ENCODE results near the gene WWOX.

Gene WWOX

DNA sequence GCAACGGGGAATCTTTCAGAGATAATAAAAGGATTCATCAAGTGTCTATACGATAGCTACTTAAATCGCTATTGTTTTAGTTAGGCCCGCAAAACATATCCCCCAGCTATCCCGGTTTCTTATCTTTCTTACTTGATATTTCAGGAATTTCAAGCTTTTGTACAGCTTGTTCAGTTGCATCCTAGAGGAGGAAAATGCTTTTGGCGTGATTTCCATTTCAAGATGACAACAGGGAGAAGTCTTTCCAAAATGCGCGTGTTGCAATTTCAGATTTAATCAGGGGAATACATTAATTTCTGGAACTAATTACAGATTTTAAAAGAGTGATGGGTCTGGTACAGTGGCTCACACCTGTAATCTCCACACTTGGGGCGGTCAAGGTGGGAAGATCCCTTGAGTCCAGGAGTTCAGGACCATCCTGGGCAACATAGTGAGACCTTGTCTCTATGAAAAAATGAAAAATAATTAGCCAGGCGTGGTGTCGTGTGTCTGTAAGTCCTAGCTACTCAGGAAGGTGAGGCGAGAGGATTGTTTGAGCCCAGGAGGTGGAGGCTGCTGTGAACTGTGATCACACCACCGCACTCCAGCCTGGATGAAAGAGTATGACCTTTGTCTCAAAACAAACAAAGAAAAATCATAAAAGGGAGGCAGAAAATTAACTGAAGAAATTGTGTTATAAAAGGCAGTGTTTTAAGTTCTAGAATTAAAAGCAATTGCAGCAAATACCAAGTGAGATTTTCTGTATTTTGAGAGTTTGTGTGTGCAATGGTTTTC lies 954.9 kb downstream of the WWOX start:
- no peak for DNase-seq (ENCODE audit: low read depth, low spot score)

- DNase-seq (ENCODE audit: low read depth, low spot score), result no peak
These were observed 956.0 kb downstream of the WWOX start for GRCh38 chr16:79055251-79055970.

DNA sequence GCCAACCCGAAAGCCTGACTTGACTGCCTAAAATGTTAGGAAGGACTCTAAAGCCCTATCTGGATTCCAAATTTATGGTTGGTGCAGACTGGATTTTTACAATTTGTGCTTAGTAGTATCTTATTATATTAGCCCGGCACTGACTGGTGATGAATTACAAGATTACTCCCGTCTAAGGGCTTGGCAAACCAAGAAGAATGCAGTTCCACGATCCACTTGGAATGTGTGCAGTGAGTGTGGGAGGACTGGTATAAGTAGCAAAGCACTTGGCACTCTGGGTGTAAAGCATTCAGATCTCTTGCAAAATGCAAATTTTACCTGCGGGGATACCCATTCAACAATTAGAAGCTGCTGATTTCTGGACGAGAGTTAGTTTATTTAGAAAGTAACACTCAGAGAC lies 961.7 kb downstream of the WWOX start:
- no peak for DNase-seq (ENCODE audit: low read depth, low spot score)

GRCh38 chr16:79062336-79062735 lies 962.9 kb downstream of the WWOX start:
- DNase-seq (ENCODE audit: low read depth, low spot score), result no peak

GRCh38 chr16:79062821-79063220 lies 963.4 kb downstream of the WWOX start:
- DNase-seq (ENCODE audit: low read depth, low spot score), result no peak

- DNase-seq (ENCODE audit: low read depth, low spot score), result no peak
These were observed 965.0 kb downstream of the WWOX start for GRCh38 chr16:79064256-79064972.

DNA sequence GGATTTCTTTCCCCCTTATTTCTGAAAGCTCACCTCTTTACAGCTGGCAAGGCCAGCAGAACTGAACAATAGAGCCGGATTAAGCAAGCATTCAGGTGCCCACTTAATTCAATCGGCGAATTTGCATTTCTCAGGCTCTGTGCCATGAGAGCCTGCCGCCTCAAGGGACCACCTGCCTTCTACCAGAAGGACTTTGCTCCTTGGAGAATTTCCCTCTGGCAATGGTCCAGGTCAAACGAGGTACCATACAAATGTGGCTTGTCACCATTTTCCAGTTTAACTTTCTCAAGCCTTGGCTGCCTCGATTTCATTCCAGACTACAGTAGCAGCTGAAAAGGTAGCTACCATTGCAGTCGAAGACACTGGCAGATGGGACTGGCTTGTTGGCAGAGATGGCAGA lies 967.1 kb downstream of the WWOX start:
- DNase-seq (ENCODE audit: low read depth, low spot score), result no peak

- no peak for DNase-seq (ENCODE audit: low read depth, low spot score)
These were observed 968.1 kb downstream of the WWOX start for GRCh38 chr16:79067600-79067999.

- DNase-seq (ENCODE audit: low read depth, low spot score), result no peak
These were observed 969.7 kb downstream of the WWOX start for GRCh38 chr16:79069121-79069520.

DNA sequence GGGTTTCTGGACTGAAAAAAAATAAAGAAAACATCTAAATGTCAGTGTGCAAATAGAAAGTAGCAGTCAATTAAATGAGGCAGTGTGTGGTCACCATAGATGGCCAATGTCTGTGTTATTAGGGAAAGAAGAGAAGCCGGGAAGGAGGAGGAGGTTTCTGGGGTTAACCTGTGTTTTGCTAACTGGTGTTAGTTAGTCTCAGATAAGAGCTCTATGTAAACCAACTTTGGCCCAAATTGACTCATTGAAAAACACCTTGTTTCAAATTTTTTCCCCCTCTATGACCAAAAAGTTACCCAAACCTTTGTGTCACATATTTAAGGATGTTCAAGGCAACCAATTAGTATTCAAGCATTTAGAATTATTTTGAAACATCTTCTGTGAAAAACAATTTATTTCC lies 970.2 kb downstream of the WWOX start:
- DNase-seq (ENCODE audit: low read depth, low spot score), result no peak

GRCh38 chr16:79071424-79071823 lies 972.0 kb downstream of the WWOX start:
- DNase-seq (ENCODE audit: low read depth, low spot score), result no peak

DNA sequence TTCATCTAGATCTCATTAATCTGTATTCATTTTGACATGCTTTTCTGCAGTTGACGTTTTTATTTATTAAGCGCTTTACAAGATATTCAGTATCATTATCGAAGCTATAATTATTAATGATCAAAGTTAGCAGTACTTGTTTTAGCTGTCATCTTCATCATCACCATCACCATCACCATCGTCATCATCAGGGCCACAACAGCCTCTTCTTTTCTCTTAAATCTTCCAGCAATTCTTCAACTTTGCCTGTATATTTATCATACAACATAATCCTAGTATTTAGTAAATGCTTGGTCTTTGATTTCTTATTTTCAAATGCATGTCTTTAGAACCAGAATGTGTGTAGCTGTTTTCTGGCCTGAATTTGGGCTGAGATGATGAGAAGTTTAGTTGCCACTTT lies 973.1 kb downstream of the WWOX start:
- no peak for DNase-seq (ENCODE audit: low read depth, low spot score)

DNA sequence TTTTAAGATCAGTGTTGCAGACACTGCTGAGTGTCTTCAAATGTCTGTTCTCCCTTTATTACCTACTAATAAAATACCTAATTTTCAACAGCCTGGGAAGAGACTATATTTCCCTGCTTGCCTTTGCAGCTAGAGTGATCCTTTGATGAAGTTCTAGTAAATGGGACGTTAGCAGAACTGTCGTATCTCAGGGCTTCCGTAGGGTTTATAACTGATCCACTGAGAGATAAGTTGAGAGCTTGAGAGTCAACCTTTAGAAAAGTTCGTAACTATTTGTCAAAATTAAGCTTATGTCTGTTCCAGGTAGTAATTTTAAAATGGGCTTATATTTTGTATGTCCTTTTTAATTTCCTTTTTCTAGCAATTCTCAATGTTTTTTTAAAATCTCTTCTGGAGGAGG lies 974.1 kb downstream of the WWOX start:
- DNase-seq (ENCODE audit: low read depth, low spot score), result no peak

GRCh38 chr16:79074541-79074940 lies 975.1 kb downstream of the WWOX start:
- DNase-seq (ENCODE audit: low read depth, low spot score), result no peak

- DNase-seq (ENCODE audit: low read depth, low spot score), result no peak
These were observed 975.5 kb downstream of the WWOX start for GRCh38 chr16:79074951-79075350.

GRCh38 chr16:79076047-79076767 lies 976.8 kb downstream of the WWOX start:
- no peak for DNase-seq (ENCODE audit: low read depth, low spot score)

- no peak for DNase-seq (ENCODE audit: low read depth, low spot score)
These were observed 977.9 kb downstream of the WWOX start for GRCh38 chr16:79077346-79077745.

DNA sequence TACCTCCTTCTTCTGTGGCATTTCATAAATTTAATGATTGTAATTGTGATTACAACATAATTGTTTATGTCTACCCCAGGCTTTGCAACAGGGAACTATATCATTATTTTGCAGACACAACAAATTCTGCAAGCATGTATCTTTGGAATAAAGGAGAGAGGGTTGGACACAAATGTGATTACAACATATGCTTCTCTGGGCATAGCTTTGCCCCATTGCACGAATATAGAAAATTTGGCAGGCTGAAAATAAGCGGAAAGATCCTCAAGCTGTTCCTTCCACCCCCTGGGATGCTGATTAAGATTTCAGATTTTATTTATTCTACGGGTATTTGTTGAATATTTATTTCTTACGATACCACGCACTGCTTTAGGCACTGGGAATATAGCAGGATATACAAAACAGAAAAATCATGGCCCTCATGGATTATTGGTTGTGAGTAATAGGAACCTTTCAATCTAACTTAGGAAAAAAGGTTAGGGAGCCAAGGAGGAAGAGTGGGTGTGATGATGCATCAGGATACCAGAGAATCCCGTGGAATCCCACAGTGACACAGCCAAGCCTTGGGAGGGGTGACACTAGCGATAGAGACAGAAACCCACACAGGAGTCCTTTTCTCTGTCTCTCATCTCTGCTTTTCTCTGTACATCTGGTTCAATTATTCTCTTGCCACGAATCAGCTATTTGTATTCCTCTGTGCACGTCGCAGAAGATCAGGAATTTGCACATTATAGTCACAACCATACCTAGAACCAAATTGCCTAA lies 980.4 kb downstream of the WWOX start:
- DNase-seq (ENCODE audit: low read depth, low spot score), result no peak

DNA sequence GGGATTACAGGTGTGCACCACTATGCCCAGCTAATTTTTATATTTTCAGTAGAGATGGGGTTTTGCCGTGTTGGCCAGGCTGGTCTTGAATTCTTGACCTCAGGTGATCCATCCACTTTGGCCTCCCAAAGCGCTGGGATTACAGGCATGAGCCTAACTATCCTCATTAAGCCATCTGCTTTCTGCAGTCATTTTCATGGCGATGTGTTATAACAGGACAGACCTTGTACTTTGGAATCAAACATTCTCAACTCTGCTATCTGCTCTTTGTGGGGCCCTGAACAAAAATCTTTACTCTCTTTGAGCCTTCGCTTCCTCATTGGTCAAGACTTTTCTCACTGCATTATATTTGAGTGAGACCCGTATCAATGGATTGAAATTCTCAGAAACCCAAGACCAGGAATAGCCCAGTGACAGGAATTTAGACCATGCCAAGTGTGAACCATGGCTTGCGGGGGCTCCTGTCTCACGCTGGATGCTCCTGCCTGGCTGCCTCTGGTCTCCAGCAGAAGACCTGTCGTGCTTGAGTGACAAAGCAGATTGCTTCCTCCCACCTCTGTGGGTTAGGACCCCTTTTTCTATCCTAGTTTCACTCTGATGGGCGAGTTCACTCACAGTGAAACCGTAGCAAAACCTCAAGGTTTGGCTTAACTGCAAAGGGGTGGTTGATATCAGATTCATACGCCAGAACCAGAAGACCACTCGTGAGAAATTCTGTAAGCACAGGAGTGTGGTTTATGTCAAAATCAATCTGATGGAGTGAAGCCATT lies 982.0 kb downstream of the WWOX start:
- no peak for DNase-seq (ENCODE audit: low read depth, low spot score)

GRCh38 chr16:79082970-79083369 lies 983.5 kb downstream of the WWOX start:
- DNase-seq (ENCODE audit: low read depth, low spot score), result no peak
